GM23338 (cell line): Measurements from ENCODE around the gene DSCAML1. TPM values are rescaled to one million over a fixed set of nuclear protein-coding genes. Genes with fewer than 3 reads are reported as not detected.
A peak's percentile ranks its signal among the peaks of the same experiment; 100 is the strongest.

ENCODE experiments used
- ATAC-seq: fragments of 200-7000 bp; cut with Tn5 transposase; 3 replicates; pipeline ENCODE4 v1.9.1; 2020
- DNase-seq: peaks from one replicate; pipeline ENCODE4 v3.0.0-alpha.2; 2015; ENCODE audit warnings: low spot score
- H2AFZ ChIP-seq: fragments of 200-600 bp; sonication (generic); 2 replicates; pipeline ENCODE4 v1.8.0; 2016; ENCODE audit warnings: antibody characterized with exemption, mild to moderate bottlenecking, moderate library complexity
- H3F3A ChIP-seq: fragments of 200-600 bp; sonication (generic); replicated peaks from 2 replicates; pipeline ENCODE4 v1.8.0; 2017; ENCODE audit warnings: antibody characterized with exemption, mixed run types, low read depth
- H3K27ac ChIP-seq: fragments of 200-600 bp; sonication (generic); 2 replicates; pipeline ENCODE4 v1.6.1; 2016; ENCODE audit warnings: low read depth
- H3K27me3 ChIP-seq: fragments of 200-600 bp; sonication (generic); 2 replicates; pipeline ENCODE4 v1.8.0; 2016; ENCODE audit warnings: mild to moderate bottlenecking, mixed run types, moderate library complexity; ENCODE audit not compliant: insufficient read depth
- H3K36me3 ChIP-seq: fragments of 200-600 bp; sonication (generic); 2 replicates; pipeline ENCODE4 v1.8.0; 2016; ENCODE audit warnings: mild to moderate bottlenecking; ENCODE audit not compliant: insufficient read depth
- H3K4me1 ChIP-seq: fragments of 200-600 bp; sonication (generic); 2 replicates; pipeline ENCODE4 v1.8.0; 2016; ENCODE audit warnings: mild to moderate bottlenecking, moderate library complexity; ENCODE audit not compliant: insufficient read depth
- H3K4me2 ChIP-seq: fragments of 200-600 bp; sonication (generic); 2 replicates; pipeline ENCODE4 v1.7.1; 2017; ENCODE audit warnings: mixed run types
- H3K4me3 ChIP-seq: fragments of 200-600 bp; sonication (generic); 2 replicates; pipeline ENCODE4 v1.6.1; 2016; ENCODE audit warnings: mixed run types
- H3K79me2 ChIP-seq: fragments of 200-600 bp; sonication (generic); replicated peaks from 2 replicates; pipeline ENCODE4 v1.8.0; 2017; ENCODE audit warnings: mild to moderate bottlenecking; ENCODE audit not compliant: insufficient read depth
- H3K9me2 ChIP-seq: fragments of 200-600 bp; sonication (generic); 2 replicates; pipeline ENCODE4 v1.8.0; 2017; ENCODE audit not compliant: insufficient read depth
- H4K20me1 ChIP-seq: fragments of 200-600 bp; sonication (generic); replicated peaks from 2 replicates; pipeline ENCODE4 v1.8.0; 2017; ENCODE audit warnings: mild to moderate bottlenecking; ENCODE audit not compliant: insufficient read depth
- H3K27ac Mint-ChIP-seq: 2 replicates; pipeline ENCODE4 v1.8.0; 2020; ENCODE audit warnings: inconsistent platforms, mild to moderate bottlenecking, moderate library complexity, mixed read lengths
- H3K27me3 Mint-ChIP-seq: 3 replicates; pipeline ENCODE4 v1.8.0; 2022; ENCODE audit warnings: low read depth, mild to moderate bottlenecking, moderate library complexity, mixed read lengths, inconsistent platforms; ENCODE audit not compliant: insufficient read depth, poor library complexity
- H3K36me3 Mint-ChIP-seq: 3 replicates; pipeline ENCODE4 v1.8.0; 2021; ENCODE audit warnings: low read depth, mild to moderate bottlenecking, inconsistent platforms, moderate library complexity, mixed read lengths
- H3K4me1 Mint-ChIP-seq: 3 replicates; pipeline ENCODE4 v1.8.0; 2020; ENCODE audit warnings: mild to moderate bottlenecking, inconsistent platforms, mixed read lengths
- H3K4me3 Mint-ChIP-seq: 3 replicates; pipeline ENCODE4 v1.8.0; 2021; ENCODE audit warnings: moderate library complexity, mild to moderate bottlenecking, inconsistent platforms, mixed read lengths
- H3K9me3 Mint-ChIP-seq: 3 replicates; pipeline ENCODE4 v1.8.0; 2020; ENCODE audit warnings: moderate library complexity, mild to moderate bottlenecking, inconsistent platforms, mixed read lengths
- CREB1 ChIP-seq: fragments of 250-450 bp; sonication (Bioruptor Pico); IDR thresholded peaks from 2 replicates; pipeline ENCODE4 v1.5.0; 2020; ENCODE audit warnings: low read depth, mild to moderate bottlenecking, moderate library complexity
- EZH2 ChIP-seq: fragments of 200-600 bp; sonication (generic); IDR thresholded peaks from one replicate; pipeline ENCODE4 v1.8.0; 2017; ENCODE audit warnings: antibody characterized with exemption, mild to moderate bottlenecking, low read depth; ENCODE audit not compliant: unreplicated experiment
- POLR2AphosphoS5 ChIP-seq: IDR thresholded peaks from 2 replicates; pipeline ENCODE4 v1.6.1; 2016; ENCODE audit warnings: antibody characterized with exemption, low read depth
- STAT1 ChIP-seq: IDR thresholded peaks from one replicate; pipeline ENCODE4 v1.6.1; 2016; ENCODE audit warnings: antibody characterized with exemption; ENCODE audit not compliant: unreplicated experiment
- ZNF331 ChIP-seq: fragments of 250-450 bp; sonication (Bioruptor Pico); IDR thresholded peaks from 2 replicates; pipeline ENCODE4 v1.5.0; 2020; ENCODE audit warnings: low read depth, mild to moderate bottlenecking, moderate library complexity
- polyA plus RNA-seq: library from polyadenylated mRNA; unstranded; fragments of >200 nt; fragmentation: Nextera tagmentation; extraction: Ambion mirVana; gene quantifications from 2 replicates; pipeline ENCODE4 v1.2.1, GENCODE V29; 2016
- total RNA-seq: library from RNA; depleted of rRNA; stranded (reverse); fragments of >200 nt; shearing (Covaris generic); gene quantifications from 2 replicates; pipeline ENCODE4 v1.2.3, GENCODE V29; 2014
- TF ChIP-seq, protein P1 (sequence below): IDR thresholded peaks from one replicate; pipeline ENCODE4 v1.6.1; 2018; ENCODE audit warnings: antibody characterized with exemption; ENCODE audit not compliant: unreplicated experiment
- TF ChIP-seq, protein P2 (sequence below), 2 experiments: fragments of 200-600 bp in 1 of 2; sonication (generic) in 1 of 2; conservative IDR thresholded peaks; 2 replicates each; pipeline versions ENCODE4 v1.5.1 to v1.6.1; 2016 to 2017; ENCODE audit warnings: antibody characterized with exemption in 2 of 2, low read depth in 2 of 2, mild to moderate bottlenecking in 2 of 2, moderate library complexity in 1 of 2

Gene DSCAML1
- total and polyA plus RNA-seq, 2 experiments from 2014 or later: 0.17 TPM; not detected in 1

DNA sequence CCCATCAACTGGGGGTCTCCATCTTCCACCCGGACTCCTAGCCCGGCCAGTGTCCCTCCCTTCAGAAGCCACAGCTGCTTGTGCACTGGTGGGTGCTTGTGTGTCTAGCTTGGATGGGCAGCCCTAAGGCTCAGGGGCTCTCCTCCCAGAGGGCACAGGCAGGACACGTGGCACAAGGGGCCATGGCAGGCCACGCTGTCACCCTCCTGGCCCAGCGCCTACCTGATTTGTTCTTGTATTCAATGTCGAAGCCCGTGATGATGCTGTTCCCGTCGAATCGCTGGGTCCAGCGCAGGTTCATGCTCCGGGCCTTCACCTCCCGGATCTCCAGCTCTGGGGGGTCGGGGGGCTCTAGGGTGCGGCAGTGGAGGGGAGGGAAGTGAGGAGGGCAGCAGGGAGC lies 316.8 kb downstream of the DSCAML1 start:
- H3K36me3 ChIP-seq: no peaks in the 10 kb centered on the region
- H3K4me3 ChIP-seq: no peak overlapping the region
- peaks cover 32% of the 10 kb centered on the region for H3K4me1 Mint-ChIP-seq
- H3K27ac ChIP-seq: no peak overlapping the region
- ATAC-seq: no peak
- no peak overlapping the region for H3K4me3 Mint-ChIP-seq
- 0 out of 2 replicates have a peak, but pooled peaks cover 2% of the 10 kb centered on the region for H3K9me2 ChIP-seq
- H3K27ac Mint-ChIP-seq: no peak overlapping the region
- H3F3A ChIP-seq: no peaks in the 10 kb centered on the region
- H3K4me2 ChIP-seq: no peak overlapping the region
- no peaks in the 10 kb centered on the region for H3K79me2 ChIP-seq
- H3K4me1 ChIP-seq: peaks cover 8% of the 10 kb centered on the region; the same call in 1 of the 2 replicates
- no peaks in the 10 kb centered on the region for H3K9me3 Mint-ChIP-seq
- no peaks in the 10 kb centered on the region for H4K20me1 ChIP-seq
- H3K36me3 Mint-ChIP-seq: no peaks in the 10 kb centered on the region
- TF ChIP-seq STAT1 (no peak), EZH2 (no peak), CREB1 (CRISPR knock-in tag) (no peak), POLR2AphosphoS5 (no peak), ZNF331 (no peak)
- TF ChIP-seq, protein P1, sequence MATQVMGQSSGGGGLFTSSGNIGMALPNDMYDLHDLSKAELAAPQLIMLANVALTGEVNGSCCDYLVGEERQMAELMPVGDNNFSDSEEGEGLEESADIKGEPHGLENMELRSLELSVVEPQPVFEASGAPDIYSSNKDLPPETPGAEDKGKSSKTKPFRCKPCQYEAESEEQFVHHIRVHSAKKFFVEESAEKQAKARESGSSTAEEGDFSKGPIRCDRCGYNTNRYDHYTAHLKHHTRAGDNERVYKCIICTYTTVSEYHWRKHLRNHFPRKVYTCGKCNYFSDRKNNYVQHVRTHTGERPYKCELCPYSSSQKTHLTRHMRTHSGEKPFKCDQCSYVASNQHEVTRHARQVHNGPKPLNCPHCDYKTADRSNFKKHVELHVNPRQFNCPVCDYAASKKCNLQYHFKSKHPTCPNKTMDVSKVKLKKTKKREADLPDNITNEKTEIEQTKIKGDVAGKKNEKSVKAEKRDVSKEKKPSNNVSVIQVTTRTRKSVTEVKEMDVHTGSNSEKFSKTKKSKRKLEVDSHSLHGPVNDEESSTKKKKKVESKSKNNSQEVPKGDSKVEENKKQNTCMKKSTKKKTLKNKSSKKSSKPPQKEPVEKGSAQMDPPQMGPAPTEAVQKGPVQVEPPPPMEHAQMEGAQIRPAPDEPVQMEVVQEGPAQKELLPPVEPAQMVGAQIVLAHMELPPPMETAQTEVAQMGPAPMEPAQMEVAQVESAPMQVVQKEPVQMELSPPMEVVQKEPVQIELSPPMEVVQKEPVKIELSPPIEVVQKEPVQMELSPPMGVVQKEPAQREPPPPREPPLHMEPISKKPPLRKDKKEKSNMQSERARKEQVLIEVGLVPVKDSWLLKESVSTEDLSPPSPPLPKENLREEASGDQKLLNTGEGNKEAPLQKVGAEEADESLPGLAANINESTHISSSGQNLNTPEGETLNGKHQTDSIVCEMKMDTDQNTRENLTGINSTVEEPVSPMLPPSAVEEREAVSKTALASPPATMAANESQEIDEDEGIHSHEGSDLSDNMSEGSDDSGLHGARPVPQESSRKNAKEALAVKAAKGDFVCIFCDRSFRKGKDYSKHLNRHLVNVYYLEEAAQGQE: no peak
- TF ChIP-seq, protein P2, sequence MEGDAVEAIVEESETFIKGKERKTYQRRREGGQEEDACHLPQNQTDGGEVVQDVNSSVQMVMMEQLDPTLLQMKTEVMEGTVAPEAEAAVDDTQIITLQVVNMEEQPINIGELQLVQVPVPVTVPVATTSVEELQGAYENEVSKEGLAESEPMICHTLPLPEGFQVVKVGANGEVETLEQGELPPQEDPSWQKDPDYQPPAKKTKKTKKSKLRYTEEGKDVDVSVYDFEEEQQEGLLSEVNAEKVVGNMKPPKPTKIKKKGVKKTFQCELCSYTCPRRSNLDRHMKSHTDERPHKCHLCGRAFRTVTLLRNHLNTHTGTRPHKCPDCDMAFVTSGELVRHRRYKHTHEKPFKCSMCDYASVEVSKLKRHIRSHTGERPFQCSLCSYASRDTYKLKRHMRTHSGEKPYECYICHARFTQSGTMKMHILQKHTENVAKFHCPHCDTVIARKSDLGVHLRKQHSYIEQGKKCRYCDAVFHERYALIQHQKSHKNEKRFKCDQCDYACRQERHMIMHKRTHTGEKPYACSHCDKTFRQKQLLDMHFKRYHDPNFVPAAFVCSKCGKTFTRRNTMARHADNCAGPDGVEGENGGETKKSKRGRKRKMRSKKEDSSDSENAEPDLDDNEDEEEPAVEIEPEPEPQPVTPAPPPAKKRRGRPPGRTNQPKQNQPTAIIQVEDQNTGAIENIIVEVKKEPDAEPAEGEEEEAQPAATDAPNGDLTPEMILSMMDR (conservative IDR thresholded peaks at IDR 0.05; ENCODE audit: low read depth in 2 of 2): no peak
- H3K27me3 ChIP-seq: no peaks in the 10 kb centered on the region
- H2AFZ ChIP-seq: no peak overlapping the region
- H3K27me3 Mint-ChIP-seq: peaks cover 6% of the 10 kb centered on the region
- no peak for DNase-seq

- Mint-ChIP-seq H3K4me1 (peaks cover 32% of the 10 kb centered on the region), H3K36me3 (no peaks in the 10 kb centered on the region), H3K27ac (no peak overlapping the region), H3K27me3 (peaks cover 5% of the 10 kb centered on the region), H3K4me3 (no peak overlapping the region), H3K9me3 (no peaks in the 10 kb centered on the region)
- H3K4me2 ChIP-seq: no peak overlapping the region
- H2AFZ ChIP-seq: no peak overlapping the region
- peaks cover 5% of the 10 kb centered on the region for H3K4me1 ChIP-seq
- TF ChIP-seq, protein P2 (conservative IDR thresholded peaks at IDR 0.05; ENCODE audit: low read depth in 2 of 2): peak; percentile 68 to 72
- TF ChIP-seq ZNF331: no peak
- no peak overlapping the region for H3K27ac ChIP-seq
- no peaks in the 10 kb centered on the region for H4K20me1 ChIP-seq
- DNase-seq (peak; percentile 46), ATAC-seq (peak; percentile 60)
- no peaks in the 10 kb centered on the region for H3K27me3 ChIP-seq
- no peaks in the 10 kb centered on the region for H3F3A ChIP-seq
- H3K4me3 ChIP-seq: no peak overlapping the region
- 0 out of 2 replicates have a peak, but pooled peaks cover 2% of the 10 kb centered on the region for H3K9me2 ChIP-seq
- no peaks in the 10 kb centered on the region for H3K79me2 ChIP-seq
- no peaks in the 10 kb centered on the region for H3K36me3 ChIP-seq
These were observed 317.6 kb downstream of the DSCAML1 start for GRCh38 chr11:117479372-117479771.
